Hepatocyte (in vitro differentiated cells): ENCODE results near the gene URM1.

Source experiments
- CTCF ChIP-seq: fragments of 200-600 bp; sonication (generic); IDR thresholded peaks from 2 replicates; pipeline ENCODE4 v1.5.1; 2016; ENCODE audit warnings: antibody characterized with exemption, mild to moderate bottlenecking; ENCODE audit not compliant: poor library complexity
- EZH2 ChIP-seq: fragments of 200-600 bp; sonication (generic); IDR thresholded peaks from 2 replicates; pipeline ENCODE4 v1.6.1; 2016; ENCODE audit warnings: antibody characterized with exemption, mild to moderate bottlenecking, borderline replicate concordance
- EZH2phosphoT487 ChIP-seq: fragments of 200-600 bp; sonication (generic); IDR thresholded peaks from one replicate; pipeline ENCODE4 v1.6.1; 2018; ENCODE audit warnings: antibody characterized with exemption, mild to moderate bottlenecking, low read depth, moderate library complexity; ENCODE audit not compliant: unreplicated experiment, severe bottlenecking

- TF ChIP-seq CTCF (no peak), EZH2 (no peak), EZH2phosphoT487 (no peak)
Observed at GRCh38 chr9:128416432-128417019, 45.4 kb downstream of the URM1 start.
